Cardiac muscle cell (in vitro differentiated cells and primary cell): Measurements from ENCODE around the gene RPP25L. TPM values are rescaled to one million over a fixed set of nuclear protein-coding genes. Genes with fewer than 3 reads are reported as not detected.
A peak's percentile ranks its signal among the peaks of the same experiment; 100 is the strongest.
"Not testable (repeated sequence)": the region's sequence is repeated elsewhere in the genome, so short reads cannot be mapped to it uniquely, and the experiment has no call there.

Experiments used
- DNase-seq, 2 donors: peaks; one replicate each; pipeline versions ENCODE4 v3.0.0 to v3.0.0-alpha.2; 2010 to 2017; ENCODE audit warnings: low read depth in 1 of 2, low spot score in 1 of 2
- H3K27ac ChIP-seq: fragments of 200-600 bp; sonication (generic); 2 replicates; pipeline ENCODE4 v1.5.1; 2016
- H3K27me3 ChIP-seq: fragments of 200-600 bp; sonication (generic); 2 replicates; pipeline ENCODE4 v1.6.0; 2016; ENCODE audit warnings: control low read depth
- H3K36me3 ChIP-seq: fragments of 200-600 bp; sonication (generic); 2 replicates; pipeline ENCODE4 v1.5.1; 2016; ENCODE audit warnings: control low read depth
- H3K4me1 ChIP-seq: fragments of 200-600 bp; sonication (generic); 2 replicates; pipeline ENCODE4 v1.8.1; 2017; ENCODE audit warnings: low read depth, mild to moderate bottlenecking, mixed run types
- H3K4me3 ChIP-seq: fragments of 200-600 bp; sonication (generic); 2 replicates; pipeline ENCODE4 v1.5.1; 2016; ENCODE audit warnings: mild to moderate bottlenecking
- H3K9me3 ChIP-seq: fragments of 200-600 bp; sonication (generic); 2 replicates; pipeline ENCODE4 v1.5.1; 2017; ENCODE audit warnings: low read depth, mild to moderate bottlenecking, control low read depth
- polyA plus RNA-seq: library from polyadenylated mRNA; unstranded; fragments of >200 nt; fragmentation: Nextera tagmentation; extraction: Ambion mirVana; gene quantifications from 2 replicates; pipeline ENCODE4 v1.2.1, GENCODE V29; 2016
- total RNA-seq: library from RNA; depleted of rRNA; stranded (reverse); fragments of >200 nt; gene quantifications from 2 replicates; pipeline ENCODE4 v1.2.3, GENCODE V29; 2016
- TF ChIP-seq, protein P1 (sequence below): IDR thresholded peaks from 2 replicates; pipeline ENCODE4 v1.5.1; 2012; ENCODE audit warnings: low read depth, mild to moderate bottlenecking, low read length

RPP25L gene
- total and polyA plus RNA-seq, 2 experiments from 2014 or later = 68.4 to 84.3 TPM

DNA sequence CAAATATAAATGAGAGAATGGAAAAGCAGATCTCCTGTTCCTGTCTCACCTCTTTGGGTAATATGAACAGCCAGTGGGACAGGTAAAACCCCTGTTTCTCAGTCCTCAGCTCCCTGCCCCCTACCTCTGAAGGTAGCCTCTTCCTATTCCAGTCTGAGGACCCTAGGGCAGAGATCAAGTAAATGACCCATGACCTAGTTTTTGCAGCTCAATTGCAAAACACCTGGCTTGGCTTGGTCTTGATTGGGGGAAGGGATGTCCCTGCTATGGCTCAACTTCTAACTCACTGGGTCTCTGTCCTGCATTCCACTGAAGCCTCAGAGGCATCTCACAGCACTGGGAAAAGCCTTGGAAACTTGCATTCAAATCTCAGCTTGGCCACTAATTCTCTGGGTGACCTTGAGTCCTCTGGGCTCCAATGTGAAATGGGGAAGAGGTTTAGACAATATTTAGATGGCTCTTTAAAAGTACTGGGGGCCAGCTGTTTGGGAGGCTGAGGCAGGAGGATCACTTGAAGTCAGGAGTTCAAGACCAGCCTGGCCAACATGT, 32.9 kb upstream of the RPP25L start:
- peak in 1 of 2 donors; percentile 14 for DNase-seq
- H3K36me3 ChIP-seq = peaks cover 12% of the 10 kb centered on the region
- TF ChIP-seq, protein P1, sequence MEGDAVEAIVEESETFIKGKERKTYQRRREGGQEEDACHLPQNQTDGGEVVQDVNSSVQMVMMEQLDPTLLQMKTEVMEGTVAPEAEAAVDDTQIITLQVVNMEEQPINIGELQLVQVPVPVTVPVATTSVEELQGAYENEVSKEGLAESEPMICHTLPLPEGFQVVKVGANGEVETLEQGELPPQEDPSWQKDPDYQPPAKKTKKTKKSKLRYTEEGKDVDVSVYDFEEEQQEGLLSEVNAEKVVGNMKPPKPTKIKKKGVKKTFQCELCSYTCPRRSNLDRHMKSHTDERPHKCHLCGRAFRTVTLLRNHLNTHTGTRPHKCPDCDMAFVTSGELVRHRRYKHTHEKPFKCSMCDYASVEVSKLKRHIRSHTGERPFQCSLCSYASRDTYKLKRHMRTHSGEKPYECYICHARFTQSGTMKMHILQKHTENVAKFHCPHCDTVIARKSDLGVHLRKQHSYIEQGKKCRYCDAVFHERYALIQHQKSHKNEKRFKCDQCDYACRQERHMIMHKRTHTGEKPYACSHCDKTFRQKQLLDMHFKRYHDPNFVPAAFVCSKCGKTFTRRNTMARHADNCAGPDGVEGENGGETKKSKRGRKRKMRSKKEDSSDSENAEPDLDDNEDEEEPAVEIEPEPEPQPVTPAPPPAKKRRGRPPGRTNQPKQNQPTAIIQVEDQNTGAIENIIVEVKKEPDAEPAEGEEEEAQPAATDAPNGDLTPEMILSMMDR = no peak

DNA sequence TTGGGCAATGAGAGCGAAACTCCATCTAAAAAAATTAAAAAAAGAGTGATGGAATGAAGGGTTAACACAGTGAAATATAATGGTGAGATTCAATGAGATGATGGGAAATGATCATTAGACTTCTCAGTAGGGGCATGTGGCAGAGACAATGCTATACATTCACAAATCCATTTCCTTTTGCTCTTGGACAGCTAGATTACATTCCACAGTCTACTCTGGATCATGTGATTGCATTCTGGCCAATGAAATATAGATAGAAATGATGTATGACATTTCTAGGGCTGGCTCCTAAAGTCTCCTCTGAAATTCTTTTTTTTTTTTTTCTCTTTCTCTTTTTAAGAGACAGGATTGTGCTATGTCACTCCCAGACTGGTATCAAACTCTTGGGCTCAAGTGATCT, 30.8 kb upstream of the RPP25L start:
- Histone ChIP-seq H3K27ac (no peak overlapping the region), H3K4me1 (peaks cover 14% of the 10 kb centered on the region), H3K36me3 (no peaks in the 10 kb centered on the region), H3K4me3 (no peak overlapping the region), H3K9me3 (no peaks in the 10 kb centered on the region), H3K27me3 (no peaks in the 10 kb centered on the region)
- TF ChIP-seq, protein P1 = no peak
- peak in 1 of 2 donors; percentile 19 for DNase-seq

More for the DNA sequence above, 32.9 kb upstream of the RPP25L start:
- peaks cover 15% of the 10 kb centered on the region for H3K4me1 ChIP-seq
- H3K4me3 ChIP-seq = no peak overlapping the region
- H3K27ac ChIP-seq = no peak overlapping the region
- H3K27me3 ChIP-seq = no peaks in the 10 kb centered on the region
- H3K9me3 ChIP-seq = no peaks in the 10 kb centered on the region

DNA sequence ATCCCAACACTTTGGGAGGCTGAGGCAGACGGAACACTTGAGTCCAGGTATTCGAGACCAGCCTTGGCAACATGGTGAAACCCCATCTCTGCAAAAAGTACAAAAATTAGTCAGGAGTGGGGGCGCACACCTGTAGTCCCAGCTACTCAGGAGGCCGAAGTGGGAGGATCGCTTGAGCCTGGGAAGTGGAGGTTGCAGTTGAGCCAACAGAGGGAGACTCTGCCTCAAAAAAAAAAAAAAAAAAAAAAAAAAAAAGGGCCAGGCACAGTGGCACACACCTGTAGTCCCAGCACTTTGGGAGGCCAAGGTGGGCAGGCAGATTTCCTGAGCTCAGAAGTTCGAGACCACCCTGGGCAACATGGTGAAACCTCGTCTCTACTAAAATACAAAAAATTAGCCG, 27.4 kb upstream of the RPP25L start:
- H3K4me3 ChIP-seq, H3K4me1 ChIP-seq, DNase-seq, H3K27me3 ChIP-seq, H3K36me3 ChIP-seq, H3K27ac ChIP-seq, H3K9me3 ChIP-seq: not testable (repeated sequence)

DNA sequence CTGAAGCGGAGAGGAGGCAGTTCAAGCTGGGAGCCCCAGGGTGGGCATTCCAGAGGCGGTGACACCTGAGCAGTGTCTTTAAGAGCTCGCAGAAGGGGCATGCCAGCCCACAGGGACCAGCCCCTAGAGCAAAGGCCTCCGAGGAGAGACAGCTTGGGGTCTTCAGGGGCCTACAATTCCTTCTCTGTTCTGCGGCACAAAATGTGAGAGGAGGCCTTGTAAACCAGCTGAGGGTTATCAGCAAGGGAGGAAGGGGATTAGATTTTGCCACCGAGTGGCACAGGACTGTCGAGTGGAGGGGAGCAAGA, 26.2 kb upstream of the RPP25L start:
- DNase-seq = no peak
- H3K4me3 ChIP-seq = peak overlapping the region; percentile 43
- peaks cover 5% of the 10 kb centered on the region for H3K4me1 ChIP-seq
- H3K27me3 ChIP-seq = no peaks in the 10 kb centered on the region
- peaks cover 3% of the 10 kb centered on the region for H3K36me3 ChIP-seq
- no peaks in the 10 kb centered on the region for H3K9me3 ChIP-seq
- TF ChIP-seq, protein P1 = no peak
- H3K27ac ChIP-seq = no peak overlapping the region

DNA sequence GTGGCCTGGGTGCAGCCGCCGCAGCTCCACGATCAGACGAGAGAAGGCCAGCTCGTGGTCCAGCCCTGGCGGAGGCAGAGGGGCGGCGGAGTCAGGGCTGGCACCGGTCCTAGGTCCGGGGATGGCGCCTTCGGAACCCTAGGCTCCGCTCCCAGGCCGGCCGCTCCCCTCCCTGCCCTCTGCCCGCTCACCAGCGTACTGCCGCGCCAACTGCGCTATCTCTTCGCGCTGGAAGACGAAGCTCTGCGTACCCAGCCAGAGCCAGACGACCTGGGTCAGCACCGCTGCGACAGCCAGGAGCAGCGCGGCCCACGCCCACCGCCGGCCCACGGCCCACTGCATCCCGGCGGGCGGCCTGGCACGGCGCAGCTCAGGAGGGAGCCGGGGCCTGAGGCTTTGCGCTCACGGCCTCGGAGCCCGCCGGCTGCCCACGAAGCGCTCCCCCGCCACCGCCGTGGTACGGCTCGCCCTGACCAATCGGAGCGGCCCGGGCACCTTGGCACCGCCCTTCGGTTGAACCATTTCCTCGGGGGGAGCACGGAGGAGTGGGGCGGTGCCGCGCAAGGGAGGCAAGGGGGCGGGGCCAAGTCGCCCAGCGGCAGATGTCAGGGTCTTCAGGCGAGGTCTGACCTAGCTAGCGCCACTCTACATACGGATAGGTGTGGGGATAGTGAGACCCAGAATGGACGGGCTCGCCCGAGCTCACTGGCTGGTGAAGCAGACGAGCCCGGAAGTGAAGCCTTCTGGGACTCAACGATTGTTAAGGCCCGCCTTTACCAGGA, 25.6 kb upstream of the RPP25L start, which contains the start of gene SIGMAR1:
SIGMAR1 (minus strand) TSS at position 432 of the 782 bp plus-strand sequence; CDS start at position 342, 90 bp downstream.
- H3K27ac ChIP-seq = no peak within 1 kb of the TSS
- peaks cover 3% of the 10 kb centered on the region for H3K36me3 ChIP-seq
- peak within 1 kb of the TSS; percentile 43 for H3K4me3 ChIP-seq
- peaks cover 5% of the 10 kb centered on the region for H3K4me1 ChIP-seq
- no peaks in the 10 kb centered on the region for H3K27me3 ChIP-seq
- TF ChIP-seq, protein P1 = no peak
- DNase-seq = peak; percentile 94 to 96
- no peaks in the 10 kb centered on the region for H3K9me3 ChIP-seq

DNA sequence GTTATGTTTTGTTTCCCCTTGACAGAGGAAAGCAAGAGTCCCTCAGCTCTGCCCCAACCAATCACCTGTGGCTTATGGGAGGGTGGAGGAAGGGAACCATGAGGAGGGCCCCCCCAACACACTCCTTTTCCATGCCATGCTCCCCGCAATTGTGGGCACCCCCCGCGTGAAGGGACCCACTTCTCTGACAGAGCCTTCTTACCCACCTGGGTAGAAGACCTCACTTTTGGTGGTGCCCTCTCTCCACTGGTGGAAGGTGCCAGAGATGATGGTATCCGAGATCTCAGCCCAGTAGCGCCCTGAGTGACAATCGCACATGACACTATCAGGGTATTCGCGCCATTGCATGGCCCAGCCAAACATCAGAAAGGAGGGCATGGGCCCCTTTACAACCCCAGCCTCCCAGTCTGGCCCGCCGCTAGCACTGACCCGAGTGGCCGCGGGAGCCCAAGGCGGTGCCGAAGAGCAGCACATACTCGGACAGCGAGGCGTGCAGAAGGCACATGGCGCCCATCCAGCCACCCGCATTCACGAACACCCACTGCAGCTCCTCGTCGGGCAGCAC, 25.0 kb upstream of the RPP25L start:
- DNase-seq = peak in 1 of 2 donors; percentile 49
- TF ChIP-seq, protein P1 = no peak

More for the DNA sequence above, 25.0 kb upstream of the RPP25L start:
- peaks cover 3% of the 10 kb centered on the region for H3K36me3 ChIP-seq
- no peaks in the 10 kb centered on the region for H3K27me3 ChIP-seq
- H3K4me1 ChIP-seq = peaks cover 5% of the 10 kb centered on the region
- H3K4me3 ChIP-seq = peak overlapping the region; percentile 43
- no peaks in the 10 kb centered on the region for H3K9me3 ChIP-seq
- H3K27ac ChIP-seq = no peak overlapping the region
